Measurements from ENCODE around the gene VAMP2.

The VAMP2 gene

DNA sequence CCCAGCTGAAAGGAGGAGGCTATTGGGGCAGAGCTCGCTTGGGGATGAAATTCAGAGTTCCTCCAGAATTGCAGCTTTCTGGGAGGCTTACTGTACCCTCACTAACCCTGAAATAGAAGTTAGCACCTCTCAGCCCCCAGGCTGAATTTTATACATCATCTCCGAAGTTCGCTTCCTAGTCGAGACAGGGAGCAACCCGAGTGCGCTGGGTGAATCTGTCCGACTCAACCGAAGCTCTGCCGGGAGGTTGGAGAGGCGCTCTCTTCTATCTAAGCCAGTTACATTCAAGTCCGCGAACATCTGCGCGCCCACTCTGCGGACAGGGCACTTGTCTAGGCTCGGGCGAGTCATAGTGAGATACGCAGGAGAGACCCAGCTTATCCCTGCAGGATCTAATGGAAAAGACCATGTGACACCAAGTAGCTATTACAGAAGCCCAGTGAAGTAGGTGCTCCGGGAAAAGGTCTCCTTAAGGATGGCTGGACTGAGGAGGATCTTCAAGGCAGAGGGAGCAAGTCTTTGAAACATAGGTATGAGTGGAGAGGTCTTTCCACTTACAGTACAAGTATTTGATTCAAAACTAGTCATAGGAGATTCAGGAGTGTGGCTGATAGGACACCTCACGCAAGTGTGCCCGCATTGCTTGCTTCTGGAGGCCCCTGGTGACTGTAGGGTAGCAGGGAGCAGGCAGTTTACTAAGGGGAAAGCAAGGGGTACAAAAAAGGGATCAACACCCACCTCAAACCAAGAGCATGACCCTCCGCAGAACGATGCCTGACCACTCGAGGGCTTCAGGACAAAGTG lies 38.2 kb downstream of the VAMP2 start:
- in situ Hi-C loops (cut with MboI; ENCODE audit: low sequenced_read_pairs): no loop called here

DNA sequence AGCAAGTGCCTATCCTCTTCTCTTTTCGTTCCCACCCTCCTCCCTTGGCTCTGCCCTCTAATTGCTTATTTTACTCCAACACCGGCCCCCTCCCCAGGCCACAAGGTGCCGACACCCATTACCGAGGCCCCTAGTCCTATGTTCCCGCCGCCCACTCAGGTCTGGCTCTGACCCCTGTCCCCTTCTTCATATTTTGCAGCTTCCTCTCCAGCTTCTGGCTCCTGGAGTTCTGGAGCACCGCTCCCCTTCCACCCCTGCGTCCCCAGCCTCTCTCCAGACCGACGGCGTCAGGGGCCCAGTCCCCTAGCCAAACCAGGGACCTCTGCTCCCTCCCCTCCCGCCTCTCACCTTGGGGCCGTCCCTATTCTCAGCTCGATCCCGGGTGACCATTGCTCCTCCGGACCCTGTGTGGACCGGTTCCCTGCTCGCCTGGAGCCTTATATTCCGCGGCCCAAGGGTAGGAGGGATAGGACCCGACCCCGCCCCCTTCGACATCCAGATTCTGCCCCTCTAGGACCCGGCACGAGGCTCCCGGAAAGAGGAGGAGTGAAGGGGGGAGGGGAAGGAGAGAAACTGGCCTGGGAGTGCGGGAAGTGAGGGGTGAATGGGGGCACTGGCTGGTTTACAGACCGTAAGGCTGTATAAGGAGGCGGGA lies 38.9 kb downstream of the VAMP2 start, which contains the start of gene HES7:
HES7 (minus strand) TSS at position 412 of the 655 bp plus-strand sequence; CDS start at position 390, 22 bp downstream.
- in situ Hi-C loops (cut with MboI; ENCODE audit: low sequenced_read_pairs): no loop called here

DNA sequence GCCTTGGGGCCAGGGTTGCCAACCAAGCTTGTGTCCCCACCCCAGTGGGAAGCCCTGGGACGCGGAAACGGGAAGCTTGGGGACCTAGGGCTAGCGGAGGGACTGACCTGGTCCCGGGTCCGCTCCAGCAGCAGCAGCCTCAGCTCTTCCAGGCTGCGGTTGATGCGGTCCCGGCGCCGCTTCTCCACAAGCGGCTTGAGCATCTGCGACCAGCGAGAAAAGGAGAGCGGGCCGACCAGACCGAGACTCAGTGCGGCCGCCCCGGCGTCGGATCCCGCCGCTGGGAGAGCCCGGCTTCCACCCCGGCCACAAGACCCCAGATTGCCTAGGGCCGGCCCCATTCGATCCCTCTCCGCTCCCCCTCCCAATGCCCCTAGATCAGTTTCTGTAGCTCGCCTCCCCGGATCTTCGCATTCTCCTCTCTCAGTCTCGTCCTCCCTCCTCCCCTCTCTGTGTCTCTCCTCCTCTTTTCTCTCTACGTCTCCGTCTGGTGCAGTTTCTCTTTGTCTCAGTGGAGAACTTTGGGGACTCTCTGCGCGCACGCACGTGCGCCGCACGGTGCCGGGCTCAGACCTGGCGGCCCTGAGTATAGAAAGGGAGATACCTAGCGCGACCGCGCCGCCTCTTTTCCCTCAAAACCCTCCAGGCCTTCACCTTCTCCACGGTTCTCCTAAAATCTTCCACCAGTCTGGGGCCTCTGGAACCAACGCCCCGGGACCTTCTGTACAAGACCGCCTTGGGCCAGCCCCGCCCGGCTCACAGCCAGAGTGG lies 39.6 kb downstream of the VAMP2 start:
- in situ Hi-C loops (cut with MboI; ENCODE audit: low sequenced_read_pairs): no loop called here

- in situ Hi-C loops (cut with MboI; ENCODE audit: low sequenced_read_pairs): no loop called here
Observed at GRCh38 chr17:8122422-8122923, 40.3 kb downstream of the VAMP2 start.

- in situ Hi-C loops (cut with MboI; ENCODE audit: low sequenced_read_pairs): no loop called here
Observed at GRCh38 chr17:8121681-8122421, 40.9 kb downstream of the VAMP2 start.

DNA sequence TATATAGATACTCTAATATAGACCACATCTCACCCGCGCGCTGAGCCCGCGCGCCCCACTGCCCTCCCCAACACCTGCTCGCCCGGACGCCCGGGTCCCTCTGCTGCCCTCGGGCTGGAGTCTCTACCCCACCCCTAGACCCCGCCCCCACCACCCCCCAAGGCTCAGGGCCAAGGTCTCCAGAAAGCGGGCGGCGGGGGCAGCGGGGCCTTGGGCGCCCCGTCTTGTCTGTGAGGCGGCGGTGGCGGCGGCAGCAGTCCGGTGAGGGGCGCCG lies 41.4 kb downstream of the VAMP2 start:
- in situ Hi-C loops (cut with MboI; ENCODE audit: low sequenced_read_pairs): no loop called here

DNA sequence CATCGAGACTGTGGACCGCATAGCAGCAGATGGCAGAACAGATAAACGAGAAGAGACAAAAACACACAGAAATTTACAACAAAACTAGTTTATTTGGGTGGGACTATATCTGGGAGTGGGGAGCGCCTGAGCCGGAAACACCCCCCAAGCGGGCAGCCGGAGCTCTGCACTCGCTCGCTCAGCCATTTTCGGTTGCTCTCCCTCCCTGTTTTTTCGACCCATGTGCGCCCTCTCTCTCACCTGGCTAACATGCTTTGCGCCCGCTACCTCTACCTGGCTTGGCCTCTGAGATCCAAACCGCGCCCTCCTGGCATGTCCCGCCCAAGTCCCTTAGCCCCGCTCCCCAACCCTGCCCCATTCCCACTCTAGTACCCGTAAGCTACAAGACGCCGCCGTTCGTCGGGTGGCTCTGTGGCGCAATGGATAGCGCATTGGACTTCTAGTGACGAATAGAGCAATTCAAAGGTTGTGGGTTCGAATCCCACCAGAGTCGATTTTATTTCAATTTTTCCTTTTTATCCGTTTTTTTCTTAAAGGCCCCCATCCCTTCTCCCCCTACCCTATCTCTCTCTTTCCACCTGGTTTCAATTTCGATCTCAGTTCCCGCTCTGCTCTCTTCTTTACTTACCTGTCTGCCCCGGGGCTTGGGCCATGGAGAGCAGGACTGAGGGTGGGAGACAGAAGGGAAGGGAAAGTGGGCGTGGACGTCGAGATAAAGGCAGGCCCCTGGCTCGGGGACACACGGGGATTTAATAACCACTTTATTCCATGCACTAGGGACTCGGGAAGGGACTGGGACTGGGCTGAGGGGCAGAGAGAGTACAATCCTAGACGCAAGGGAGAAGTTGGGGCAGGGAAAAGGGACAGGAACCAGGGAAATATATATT lies 42.0 kb downstream of the VAMP2 start:
- in situ Hi-C loops (cut with MboI; ENCODE audit: low sequenced_read_pairs): no loop called here

DNA sequence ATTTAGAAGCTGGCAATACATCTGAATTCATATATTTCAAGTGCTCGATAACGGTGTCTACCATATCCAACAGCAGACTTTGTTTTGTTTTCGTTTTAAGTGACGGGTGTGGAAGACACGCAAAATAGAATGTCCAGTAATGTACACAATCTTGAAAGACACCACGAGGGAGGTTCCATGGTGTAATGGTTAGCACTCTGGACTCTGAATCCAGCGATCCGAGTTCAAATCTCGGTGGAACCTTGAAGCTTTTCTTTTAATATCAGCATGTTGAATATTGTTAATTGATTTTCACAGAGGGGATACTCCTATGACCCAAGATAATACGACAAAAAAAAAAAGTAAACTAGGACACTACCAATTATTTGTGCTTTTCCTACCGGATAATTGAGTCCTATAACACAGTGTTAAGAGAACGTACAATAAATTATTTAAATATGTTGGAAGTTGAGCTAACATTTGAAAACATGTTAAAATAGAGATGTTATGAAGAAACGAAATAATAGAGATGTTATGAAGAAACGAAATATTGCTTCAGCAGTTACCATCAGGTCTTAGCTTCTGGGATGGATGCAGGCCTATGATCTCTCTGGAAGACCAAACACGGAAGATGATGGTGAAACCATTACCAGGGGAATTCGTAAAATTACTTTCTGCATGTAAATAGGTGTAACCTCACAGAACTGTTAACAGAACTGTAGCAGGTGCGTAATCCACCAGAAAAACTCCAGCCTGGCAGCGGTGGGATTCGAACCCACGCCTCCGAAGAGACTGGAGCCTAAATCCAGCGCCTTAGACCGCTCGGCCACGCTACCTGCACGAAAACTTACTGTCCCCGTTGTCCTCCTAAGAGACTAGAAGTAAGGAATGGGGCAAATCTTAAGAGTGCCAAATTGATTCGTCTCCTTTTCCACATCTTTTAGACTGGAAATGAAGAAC lies 42.9 kb downstream of the VAMP2 start:
- in situ Hi-C loops (cut with MboI; ENCODE audit: low sequenced_read_pairs): no loop called here

DNA sequence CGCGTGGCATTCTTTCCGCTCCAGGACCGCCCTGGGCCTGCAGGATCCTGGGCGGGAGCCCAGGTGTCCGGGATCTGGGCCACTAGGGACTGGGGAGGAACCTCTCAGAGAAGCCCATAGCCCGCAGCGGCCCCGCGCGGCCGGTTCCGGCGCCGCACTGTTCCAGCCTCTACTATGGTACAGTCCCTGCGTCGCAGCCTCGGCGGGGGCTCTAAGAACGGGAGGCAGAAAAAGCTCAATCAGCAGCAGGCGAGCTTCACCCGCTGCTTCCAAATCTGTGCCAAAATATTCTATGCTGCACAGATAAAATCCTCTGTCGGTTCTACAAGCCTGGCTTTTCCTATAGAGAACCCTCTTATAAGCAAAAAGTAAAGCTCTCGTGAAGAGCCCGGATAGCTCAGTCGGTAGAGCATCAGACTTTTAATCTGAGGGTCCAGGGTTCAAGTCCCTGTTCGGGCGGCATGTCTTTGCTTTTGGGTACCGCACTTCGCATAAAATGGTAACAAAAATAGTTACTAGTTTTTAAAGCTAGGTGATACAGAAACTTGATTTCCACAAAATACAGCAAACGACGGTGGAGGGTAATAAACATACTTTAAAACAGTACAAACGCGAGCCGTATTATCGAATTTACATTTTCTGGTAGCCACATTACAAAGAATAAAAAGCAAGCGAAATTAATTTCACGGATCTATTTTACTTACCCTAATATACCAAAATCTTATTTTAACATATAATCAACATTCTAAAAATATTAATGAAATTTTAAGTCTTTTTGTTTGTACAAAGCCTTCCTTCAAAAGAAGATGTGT lies 43.8 kb downstream of the VAMP2 start:
- in situ Hi-C loops (cut with MboI; ENCODE audit: low sequenced_read_pairs): no loop called here

DNA sequence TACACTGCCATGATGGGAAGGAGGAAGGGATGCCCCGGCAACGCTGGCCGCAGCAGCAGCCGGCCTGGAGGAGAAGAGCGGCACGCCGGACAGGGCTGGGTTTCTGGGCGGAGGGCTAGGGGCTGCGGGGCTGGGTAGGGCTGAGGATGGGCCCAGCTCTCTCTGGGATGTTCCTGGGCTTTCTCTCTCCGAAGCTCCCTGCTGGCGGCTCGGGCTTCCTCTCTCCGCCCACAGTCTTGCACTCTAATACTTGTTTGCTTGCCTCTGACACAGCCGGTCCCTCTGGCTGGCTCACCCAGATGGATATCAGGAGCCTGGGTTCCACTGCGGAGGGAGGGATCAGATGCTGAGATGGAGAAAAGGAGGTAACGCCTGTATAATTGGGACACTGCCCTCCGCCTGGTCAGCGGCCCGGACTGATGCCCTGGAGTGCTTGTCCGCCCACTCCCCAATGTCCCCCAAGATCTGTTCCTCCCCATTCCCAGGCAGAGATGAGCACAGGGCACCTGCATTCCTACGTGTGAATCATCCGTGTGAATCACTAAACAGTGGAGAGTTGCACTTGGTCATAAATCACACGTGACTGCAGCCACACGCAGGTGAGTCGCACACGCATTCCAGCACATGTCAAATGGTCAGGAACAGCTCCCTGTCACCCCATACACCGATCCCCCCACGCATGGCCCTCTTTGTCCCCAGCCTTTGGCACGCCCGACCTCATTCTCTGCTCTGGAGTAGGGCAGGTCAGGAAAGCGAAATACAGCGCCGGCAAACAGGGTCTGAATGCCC lies 44.6 kb downstream of the VAMP2 start, which contains the start of gene ALOXE3:
ALOXE3 (minus strand) TSS at position 535 of the 789 bp plus-strand sequence; CDS start at position 11, 524 bp downstream.
- in situ Hi-C loops (cut with MboI; ENCODE audit: low sequenced_read_pairs): no loop called here

DNA sequence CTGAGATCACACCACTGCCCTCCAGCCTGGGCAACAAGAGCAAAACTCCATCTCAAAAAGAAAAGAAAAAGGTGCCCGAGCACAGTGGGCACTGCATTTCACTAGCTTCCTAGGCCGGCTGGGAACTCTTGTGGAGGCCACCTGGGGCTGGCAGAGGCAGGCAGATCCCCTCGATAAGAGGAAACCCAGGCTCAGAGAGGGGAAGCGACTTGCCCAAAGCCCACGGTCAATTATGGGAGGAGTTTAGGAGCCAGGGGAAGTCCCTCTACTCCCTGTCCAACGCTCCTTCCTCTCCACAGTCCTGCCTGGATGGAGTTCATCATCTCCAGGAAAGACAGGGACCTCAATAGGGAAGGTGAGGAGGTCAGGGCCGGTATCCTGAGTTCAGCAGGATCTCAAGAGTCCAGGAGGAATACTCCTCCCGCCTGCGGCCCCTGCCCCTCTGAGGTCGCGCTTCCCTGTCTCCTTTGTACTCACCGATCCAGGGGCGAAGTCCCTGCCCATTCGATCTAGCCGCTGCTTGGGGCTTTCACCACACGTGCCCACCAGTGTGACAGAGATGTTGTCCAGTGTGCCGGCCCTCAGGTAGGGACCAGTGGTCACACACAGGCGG lies 45.3 kb downstream of the VAMP2 start:
- in situ Hi-C loops (cut with MboI; ENCODE audit: low sequenced_read_pairs): no loop called here

- in situ Hi-C loops (cut with MboI; ENCODE audit: low sequenced_read_pairs): no loop called here
Observed at GRCh38 chr17:8116776-8117175, 46.0 kb downstream of the VAMP2 start.

DNA sequence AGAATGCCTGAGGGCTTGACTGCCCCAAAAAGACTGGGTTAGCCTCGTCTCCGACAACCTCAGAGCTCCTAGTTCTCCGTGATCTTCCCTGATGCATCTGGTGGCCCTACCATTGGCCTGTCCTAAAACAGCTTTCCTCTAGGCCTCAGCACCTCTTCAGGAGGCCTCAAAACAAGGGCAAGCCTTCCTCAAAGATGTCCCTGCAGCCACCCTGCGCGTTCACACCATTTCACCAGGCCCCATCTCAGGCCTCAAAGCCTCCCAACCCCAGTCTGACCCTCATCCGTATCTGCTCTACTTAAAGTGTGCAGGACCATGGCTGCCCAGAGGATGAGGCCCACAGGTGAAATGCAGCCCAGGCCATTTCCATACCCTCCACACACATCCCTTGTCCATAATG lies 51.8 kb downstream of the VAMP2 start:
- in situ Hi-C loops (cut with MboI; ENCODE audit: low sequenced_read_pairs): no loop called here

DNA sequence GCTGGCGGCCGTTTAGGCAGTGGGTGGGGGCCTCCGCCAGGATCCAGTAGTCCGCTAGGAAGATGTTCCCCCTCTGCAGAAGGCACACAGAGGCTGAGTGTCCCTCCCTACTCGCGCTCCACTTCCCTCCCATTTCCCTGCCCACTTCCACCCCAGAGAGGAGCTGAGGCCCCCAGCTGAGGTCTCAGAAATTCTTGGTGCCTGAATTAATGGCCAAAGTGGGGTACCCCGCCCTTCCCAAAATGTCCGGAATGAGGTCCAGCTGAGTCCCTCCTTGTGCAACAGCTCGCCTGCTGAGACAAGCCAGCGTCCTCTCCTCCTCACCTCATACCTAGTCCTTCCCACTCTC lies 52.3 kb downstream of the VAMP2 start:
- in situ Hi-C loops (cut with MboI; ENCODE audit: low sequenced_read_pairs): no loop called here

DNA sequence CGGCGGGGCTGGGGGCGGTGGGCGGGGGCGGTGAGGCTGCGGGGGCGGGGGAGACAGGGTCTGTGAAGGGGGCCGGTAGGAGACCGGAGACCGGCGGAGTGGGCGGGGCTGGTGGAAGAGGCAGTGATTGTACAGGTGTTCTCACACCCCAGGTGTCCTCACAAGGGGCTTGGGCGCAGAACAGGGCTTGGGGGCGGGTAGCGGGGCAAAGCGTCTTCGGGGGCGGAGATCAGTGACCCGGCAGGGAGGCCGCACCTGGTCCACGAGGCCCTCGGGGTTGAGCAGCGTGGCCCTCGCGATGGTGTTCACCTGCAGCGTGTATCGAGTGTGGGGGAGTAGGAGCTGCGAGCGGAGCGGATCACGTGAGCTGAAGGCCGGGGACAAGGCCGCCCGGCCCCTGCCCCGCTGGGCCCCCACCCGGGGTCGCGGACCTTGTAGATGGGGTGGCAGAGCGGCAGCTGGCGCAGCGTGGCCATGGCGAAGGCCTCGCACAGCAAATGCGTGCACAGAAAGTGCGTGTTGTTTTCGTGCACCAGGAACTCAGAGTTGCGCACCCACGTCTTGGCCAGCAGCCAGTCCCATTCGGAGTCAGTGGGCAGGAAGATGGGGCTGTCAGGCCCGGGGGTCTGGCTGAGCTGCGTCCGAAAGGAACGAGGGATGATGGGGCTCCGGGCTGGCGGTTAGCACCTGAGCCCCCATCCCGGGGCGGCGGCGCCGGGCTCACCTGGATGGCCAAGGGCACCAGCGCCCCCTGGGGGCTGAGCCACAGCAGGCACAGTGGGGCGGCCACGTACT lies 52.9 kb downstream of the VAMP2 start:
- in situ Hi-C loops (cut with MboI; ENCODE audit: low sequenced_read_pairs): no loop called here

All from HL-60/S4 treated with retinoic acid at 250 ng/mL for 4 days and 3 days (cell line).